DOHH2 (cell line): ENCODE measurements around the gene MYO9A.

Source experiments
- CTCF ChIP-seq: fragments of 200-600 bp; sonication (generic); IDR thresholded peaks from one replicate; pipeline ENCODE4 v1.5.1; 2014; ENCODE audit warnings: antibody characterized with exemption, mild to moderate bottlenecking, low read depth, low read length; ENCODE audit not compliant: poor library complexity, severe bottlenecking
- EZH2phosphoT487 ChIP-seq: fragments of 200-600 bp; sonication (generic); IDR thresholded peaks from 2 replicates; pipeline ENCODE4 v1.6.1; 2017; ENCODE audit warnings: borderline replicate concordance, mild to moderate bottlenecking, antibody characterized with exemption, low read length, moderate library complexity, mixed read lengths

GRCh38 chr15:72139667-72140066 is 21.7 kb upstream of the MYO9A start:
- TF ChIP-seq CTCF: no peak
- TF ChIP-seq EZH2phosphoT487: no peak
